NCI-H748 treated with DMSO at 0.1 percent for 48 hours (cell line): ENCODE data around the gene ACSBG1.

Experiments
- DNase-seq: peaks from one replicate; lab custom pipeline; 2025; lab: John Stamatoyannopoulos, UW

ACSBG1 gene

DNA sequence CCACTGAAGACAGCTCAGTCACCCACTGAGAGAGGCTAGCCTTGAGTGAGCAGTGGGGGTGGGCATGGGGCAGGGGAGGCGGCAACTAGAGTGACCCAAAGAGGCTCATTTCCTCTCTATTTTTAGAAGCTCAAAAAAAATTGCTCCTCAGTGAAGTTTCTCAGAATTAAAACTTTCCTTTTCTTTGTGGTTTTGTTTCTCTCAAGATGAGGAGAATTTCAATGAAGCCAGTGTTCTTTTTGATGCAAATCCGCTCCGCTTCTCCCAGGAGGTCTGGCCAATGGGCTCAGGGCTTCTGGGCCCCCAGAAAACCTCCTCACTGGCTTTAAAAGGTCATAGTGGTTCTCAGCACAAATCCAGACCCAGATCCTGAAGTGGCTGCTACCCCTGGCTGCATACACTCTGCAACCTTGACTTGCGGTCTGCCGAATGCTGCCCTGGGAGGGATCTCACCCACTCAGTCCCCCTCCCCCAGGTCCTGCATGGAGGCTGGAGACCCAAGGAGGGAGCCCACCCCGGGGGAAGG, at the start of gene ACSBG1:
Gene ACSBG1, minus strand, starts transcription at position 51 of the 526 bp plus-strand sequence. CDS start 64 bp downstream, outside the sequence.
- no peak for DNase-seq

- no peak for DNase-seq
Observed at GRCh38 chr15:78282324-78282723, 48.0 kb upstream of the ACSBG1 start.

DNA sequence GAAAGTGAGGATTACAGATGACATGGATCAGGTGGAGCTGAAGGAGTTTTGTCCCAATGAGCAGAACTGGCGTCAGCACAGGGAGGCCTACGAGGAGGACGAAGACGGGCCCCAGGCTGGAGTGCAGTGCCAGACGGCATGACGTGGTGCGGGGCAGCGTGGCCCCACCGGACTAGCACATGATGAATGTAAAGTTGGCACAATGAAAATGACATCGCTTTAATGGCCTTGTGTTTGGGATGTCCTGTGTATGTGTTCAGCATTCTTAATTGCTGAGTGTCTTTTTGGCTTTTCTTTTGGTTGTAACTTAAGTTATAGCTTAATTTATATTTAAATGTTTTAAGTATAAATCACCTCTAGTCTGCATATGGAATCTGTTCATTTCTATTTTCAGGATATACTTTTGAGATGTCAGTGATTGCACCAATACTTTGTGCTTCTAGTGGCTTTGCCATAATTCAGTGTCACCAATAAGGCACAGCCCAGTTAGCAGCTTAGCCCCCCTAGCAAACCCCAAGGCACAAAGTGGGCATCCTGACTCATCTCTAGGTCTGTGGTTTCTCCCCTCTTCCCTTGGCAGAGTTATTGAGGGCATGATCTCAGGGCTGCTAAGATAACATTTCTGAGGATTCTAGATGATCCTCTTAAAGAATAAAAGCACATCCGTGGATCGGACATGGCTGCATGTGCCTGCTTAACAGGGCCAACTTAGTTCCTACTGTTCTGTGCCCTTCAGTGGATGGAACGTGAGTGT, 46.1 kb upstream of the ACSBG1 start:
- no peak for DNase-seq

DNA sequence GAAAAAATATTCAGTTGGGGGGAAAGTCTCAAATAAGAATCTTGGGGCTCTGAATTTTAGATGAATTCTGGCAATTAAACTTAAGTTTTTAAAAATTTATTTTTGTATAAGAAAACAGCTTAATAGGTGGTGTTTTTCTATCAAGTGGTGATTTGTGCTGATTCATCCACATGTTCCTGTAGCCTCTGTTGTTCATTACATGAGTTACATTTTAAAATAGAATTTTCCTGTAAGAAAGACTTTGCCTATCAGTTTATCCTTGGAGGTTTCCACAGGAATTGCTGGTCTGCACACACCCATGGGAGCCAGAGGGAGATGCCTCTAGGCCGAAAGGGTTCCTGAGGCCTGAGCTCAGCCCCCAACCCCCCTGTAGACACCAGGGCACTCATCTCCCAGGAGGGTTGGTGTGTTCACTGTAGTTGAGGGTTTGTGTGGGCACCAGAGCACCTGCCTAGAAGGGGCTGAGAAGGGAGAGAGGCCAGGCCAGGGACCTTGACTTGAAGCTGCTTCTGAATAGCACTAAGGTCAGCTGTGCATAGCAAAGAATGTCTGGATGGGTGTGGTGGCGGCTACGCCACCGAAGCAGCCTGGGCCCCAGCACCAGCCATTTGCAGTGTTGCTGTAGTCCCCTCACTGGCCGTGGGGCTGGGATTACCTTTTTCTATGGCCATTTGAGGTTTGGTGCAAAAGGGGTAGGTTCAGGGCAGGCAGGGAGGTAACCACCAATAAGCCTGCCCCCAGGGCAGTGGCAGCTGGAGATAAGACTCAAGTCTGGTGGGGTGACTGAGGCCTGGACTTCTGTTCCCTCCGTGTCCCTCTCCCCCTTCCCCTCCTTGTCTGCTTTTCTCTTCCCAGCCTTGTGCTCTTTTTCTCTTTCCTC, 41.9 kb upstream of the ACSBG1 start:
- no peak for DNase-seq

DNA sequence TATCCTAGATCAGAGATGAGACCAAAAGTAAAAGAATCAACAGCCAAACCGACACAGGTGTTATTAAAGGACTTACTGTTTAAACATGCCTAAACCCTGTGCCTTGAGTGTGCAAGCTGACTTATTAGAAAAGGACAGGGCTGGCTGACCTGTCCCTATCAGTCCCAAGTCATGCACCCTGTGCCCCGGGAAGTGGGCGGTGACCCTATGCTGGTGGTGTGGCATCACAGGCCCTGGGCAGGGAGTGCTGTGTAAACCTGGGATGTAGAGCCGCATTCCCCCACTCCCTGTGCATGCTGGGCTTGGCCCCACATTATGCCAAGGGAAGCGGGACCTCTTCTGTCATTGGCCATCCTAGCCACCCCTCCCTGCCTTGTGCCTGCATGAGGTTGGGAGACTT, 40.6 kb upstream of the ACSBG1 start:
- DNase-seq: no peak

GRCh38 chr15:78272776-78273175, 38.4 kb upstream of the ACSBG1 start:
- no peak for DNase-seq

- DNase-seq: no peak
Observed at GRCh38 chr15:78272316-78272715, 38.0 kb upstream of the ACSBG1 start.

- no peak for DNase-seq
Observed at GRCh38 chr15:78266806-78267205, 32.4 kb upstream of the ACSBG1 start.

GRCh38 chr15:78266229-78266628, 31.9 kb upstream of the ACSBG1 start:
- no peak for DNase-seq

DNA sequence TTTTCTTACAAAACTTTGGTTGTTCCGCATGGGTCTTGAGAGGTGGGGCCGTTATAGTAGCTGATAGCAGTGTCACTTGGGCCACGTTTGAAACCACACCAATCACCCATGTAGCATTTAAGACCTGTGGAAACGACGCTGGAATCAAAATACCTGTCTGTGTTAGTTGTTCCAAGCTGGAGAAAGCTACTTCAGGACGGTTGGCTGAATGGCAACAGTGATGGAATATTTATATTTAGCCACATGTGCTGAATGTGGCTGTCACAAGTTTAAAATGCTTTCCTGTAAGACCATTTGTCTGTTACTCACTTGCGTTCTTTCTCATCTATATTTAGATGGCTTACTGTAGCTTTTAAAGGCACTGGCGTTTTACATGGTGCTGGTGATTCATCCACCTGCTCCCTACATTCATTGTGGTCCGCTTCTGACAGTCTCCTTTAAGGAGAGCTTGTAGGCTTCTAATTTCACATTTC, 31.4 kb upstream of the ACSBG1 start:
- DNase-seq: no peak

GRCh38 chr15:78265137-78265460, 30.7 kb upstream of the ACSBG1 start:
- DNase-seq: no peak

DNA sequence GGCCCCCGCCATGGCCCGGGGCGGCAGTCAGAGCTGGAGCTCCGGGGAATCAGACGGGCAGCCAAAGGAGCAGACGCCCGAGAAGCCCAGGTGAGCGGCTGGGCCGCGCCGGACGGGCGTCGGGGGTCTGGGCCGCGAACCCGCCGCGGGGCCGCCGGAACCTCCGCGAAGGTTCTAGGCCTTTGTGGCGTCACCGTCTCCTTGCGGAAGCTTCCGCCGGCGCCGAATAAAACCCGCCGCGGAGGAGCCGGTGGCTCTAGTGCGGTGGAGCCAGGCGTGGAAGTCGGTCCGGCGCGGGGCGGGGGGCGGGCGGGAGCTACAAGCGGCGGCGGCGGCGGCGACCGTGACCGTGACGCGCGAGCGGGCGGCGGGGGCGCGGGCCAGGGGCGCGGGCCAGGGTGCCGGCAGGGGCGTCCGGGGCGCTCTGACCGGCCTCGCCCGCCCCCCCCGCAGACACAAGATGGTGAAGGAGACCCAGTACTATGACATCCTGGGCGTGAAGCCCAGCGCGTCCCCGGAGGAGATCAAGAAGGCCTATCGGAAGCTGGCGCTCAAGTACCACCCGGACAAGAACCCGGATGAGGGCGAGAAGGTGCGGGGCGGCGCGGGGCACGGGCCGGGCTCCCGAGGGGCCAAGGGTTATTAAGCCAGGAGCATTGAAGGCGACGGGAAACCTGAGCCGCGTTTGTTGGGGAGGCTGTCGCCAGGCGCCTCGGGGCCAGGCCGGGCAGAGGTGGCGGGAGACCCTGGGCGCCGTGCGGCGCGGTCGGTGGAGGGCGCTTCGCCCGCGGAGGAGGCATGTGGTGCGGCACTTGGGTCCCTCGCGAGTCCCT, 30.2 kb upstream of the ACSBG1 start, which contains the start of gene DNAJA4:
Gene DNAJA4, plus strand, starts transcription at position 259 of the 833 bp plus-strand sequence. Its CDS starts 202 bp downstream, at position 461.
- DNase-seq: no peak

DNA sequence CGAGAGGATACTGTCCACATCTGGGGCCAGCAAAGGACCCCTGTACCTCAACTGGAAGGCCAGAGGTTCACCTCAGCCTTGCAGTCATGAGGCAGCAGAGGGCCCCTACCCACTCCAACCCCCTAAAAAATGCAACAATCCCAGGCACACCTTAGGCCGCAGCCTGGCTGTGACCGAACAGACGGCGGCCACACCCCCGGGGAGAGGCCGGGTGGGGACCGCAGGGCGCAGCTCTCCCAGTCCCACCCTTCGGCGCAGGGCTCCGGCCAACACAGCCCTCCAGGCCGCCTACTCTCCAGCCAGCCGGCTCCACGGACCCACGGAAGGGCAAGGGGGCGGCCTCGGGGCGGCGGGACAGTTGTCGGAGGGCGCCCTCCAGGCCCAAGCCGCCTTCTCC, 29.5 kb upstream of the ACSBG1 start:
- DNase-seq: no peak

DNA sequence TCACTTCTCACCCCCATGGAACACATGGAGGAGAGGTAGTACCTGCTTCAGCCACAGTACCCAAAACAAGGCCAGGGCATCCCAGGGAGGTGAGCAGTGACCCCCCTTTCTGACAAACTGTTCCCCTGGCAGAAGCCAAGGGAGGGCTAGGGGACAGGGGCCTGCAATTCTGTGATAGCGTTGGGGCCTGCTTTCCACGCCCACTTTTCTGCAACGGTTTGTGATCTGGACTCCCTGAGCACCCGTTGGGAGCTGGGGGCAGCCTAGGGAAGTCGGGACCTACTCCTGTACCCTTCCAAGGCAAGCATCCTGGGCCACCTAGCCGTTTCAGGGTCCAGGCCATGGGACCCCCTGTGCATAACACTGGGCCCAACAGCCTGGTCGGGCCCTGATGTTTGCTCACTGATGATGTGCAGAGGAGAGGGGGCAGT, 29.0 kb upstream of the ACSBG1 start:
- no peak for DNase-seq

DNA sequence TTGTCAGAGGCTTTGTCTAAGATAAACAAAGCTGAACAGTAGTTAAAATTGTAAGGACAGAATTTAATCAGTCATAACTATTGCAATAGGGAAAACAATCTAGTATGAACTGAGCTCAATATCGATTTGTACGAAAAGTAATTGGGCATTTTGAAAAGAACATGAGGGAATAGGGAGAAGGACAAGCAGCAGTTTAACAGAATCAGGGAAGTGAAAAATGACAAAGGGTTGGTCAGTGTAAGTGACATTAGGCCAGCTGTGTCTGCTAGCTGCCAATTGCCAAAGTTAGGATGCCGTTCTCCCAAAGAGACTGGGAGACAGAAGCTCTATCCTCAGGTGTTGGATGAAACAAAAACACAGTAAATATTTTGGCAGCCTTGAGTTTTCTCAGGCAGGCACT, 26.7 kb upstream of the ACSBG1 start:
- no peak for DNase-seq

DNA sequence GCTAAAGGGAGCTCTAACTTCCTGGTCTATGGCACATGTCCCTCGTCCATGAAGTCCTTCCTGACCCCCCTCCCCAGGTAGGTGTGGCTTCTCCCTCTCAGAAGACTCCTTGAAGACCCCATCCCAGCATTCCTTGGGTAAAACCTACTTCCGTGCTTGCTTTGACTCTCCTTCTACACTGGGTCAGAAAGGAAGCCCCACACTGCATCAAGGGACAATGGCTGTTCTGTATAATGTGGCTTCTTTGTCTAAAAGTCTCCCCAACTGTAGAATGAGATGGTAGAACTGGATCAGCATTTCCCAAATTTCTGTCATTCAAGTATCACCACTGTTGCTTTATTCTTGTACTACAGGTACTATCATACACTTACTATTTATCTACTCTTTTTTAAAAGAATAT, 26.1 kb upstream of the ACSBG1 start:
- no peak for DNase-seq

DNA sequence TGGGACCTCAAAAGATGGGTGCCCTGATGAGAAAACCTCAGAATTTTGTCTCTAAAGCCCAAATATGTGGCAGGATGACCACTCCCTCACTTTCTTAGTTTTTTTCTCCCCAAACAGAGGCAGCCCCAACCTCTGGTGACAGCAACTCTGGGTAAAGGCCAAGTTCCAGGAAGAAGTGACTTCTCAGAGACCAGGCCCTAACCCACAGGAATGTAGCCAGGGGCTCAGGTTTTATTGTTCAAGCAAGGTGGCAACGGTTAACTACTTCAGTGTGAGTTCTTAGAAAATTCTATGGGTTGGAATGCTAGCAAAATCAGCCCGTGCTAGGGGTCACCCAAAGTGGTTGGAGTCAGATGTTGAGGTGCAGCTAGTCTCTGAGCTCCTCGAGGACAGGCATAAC, 24.9 kb upstream of the ACSBG1 start:
- DNase-seq: no peak

DNA sequence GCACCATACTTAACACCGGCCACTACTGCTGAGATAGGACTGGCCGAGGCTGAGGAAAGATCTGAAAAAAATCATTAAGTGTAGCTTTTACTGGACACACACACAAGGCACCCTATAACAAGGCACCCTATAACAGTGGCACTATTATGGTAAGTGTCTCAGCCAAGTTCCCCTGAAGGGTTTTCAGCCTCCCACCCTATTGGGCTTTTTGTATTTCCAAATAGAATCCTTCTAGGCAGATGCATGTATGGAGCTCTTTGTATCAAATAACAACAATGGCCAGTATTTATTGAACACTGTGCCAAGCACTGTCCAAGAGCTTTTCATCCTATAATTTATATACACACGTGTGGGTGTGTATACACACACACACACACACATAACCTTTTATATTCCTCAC, 23.3 kb upstream of the ACSBG1 start:
- DNase-seq: no peak

DNA sequence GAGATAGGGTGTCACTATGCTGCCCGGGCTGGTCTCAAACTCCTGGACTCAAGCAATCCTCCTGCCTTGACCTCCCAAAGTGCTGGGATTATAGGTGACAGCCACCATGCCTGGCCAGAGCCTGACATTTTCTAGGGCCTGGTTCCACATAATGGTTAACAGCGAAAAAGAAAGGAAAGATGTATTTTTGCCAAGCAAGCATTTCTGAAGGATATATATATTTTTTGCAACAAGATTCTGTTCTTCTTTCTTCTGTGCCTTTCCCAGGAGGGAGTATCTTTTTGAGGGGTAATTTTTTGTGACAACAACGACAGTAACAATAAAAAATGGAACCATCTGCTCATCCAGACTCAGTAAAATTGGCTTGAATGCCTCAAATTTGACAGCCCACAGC, 21.7 kb upstream of the ACSBG1 start:
- no peak for DNase-seq

GRCh38 chr15:78255421-78256043, 21.2 kb upstream of the ACSBG1 start:
- no peak for DNase-seq

DNA sequence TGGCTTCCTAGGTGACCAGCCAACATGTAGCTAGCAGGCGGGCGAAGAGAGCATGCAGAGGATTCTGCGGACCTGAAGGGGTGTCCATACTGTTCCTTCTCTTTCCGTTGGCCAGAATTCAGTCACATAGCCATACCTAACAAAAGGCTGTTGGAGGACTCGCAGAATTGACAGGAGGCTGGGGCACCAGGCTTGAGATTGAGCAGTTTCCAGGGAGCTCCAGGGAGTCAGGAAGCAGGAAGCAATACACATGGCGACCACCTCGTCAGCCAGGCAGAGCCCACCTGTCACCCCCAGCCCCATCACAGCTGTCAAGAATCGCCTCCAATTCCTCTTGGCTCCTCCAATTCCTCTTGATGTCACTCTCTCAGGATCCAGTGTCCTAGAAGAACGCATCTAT, 16.8 kb upstream of the ACSBG1 start:
- DNase-seq: no peak

DNA sequence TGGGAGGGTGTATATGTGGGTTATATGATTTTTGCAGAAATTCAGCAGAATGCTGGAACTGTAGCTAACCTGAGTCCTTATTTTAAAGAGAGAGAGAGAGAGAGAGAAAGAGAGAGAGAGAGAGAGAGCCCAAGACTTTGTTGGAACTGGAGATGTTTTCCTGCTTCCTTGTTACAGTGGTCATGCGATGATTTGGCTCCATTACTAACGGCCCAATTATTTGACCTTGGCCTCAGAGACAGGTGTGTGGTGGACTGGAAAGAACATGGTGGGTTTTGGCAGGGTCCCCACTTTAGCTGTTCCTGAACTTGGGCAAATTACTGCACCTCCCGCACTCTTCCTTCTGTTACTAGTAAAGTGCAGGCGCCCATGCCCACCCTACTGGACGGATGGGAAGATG, 14.8 kb upstream of the ACSBG1 start:
- DNase-seq: no peak
